MCF 10A (cell line): Measurements from ENCODE around the gene ZNF420. TPM values are rescaled to one million over a fixed set of nuclear protein-coding genes. Genes with fewer than 3 reads are reported as not detected.
A peak's percentile ranks its signal among the peaks of the same experiment; 100 is the strongest.

Source experiments
- BruUV-seq: library from RNA; stranded (reverse); fragments of 400-500 nt; replicated peaks from 2 replicates; lab custom pipeline; 2021; lab: Mats Ljungman, UMichigan
- CTCF ChIA-PET: fragments of 300-600 bp; sonication (Branson Sonifier 250); formaldehyde crosslinking; extraction: SDS; loops from one replicate; lab custom pipeline; 2021; ENCODE audit warnings: antibody characterized with exemption, inconsistent platforms; lab: Yijun Ruan, JAX
- POLR2A ChIA-PET: fragments of 300-600, 350-650 bp; sonication (Branson Sonifier 250); formaldehyde crosslinking; extraction: SDS; loops from one replicate; lab custom pipeline; 2020; ENCODE audit warnings: antibody characterized with exemption, inconsistent platforms; lab: Yijun Ruan, JAX
- DNase-seq: peaks from one replicate; pipeline ENCODE4 v3.0.0-alpha.2; 2018; ENCODE audit not compliant: unreplicated experiment
- H3K27ac Mint-ChIP-seq: one replicate; pipeline ENCODE4 v1.8.0; 2022; ENCODE audit warnings: mild to moderate bottlenecking, low read depth, mixed read lengths; ENCODE audit not compliant: unreplicated experiment
- H3K27me3 Mint-ChIP-seq: one replicate; pipeline ENCODE4 v1.8.0; 2022; ENCODE audit warnings: mixed read lengths; ENCODE audit not compliant: insufficient read depth, unreplicated experiment
- H3K36me3 Mint-ChIP-seq: one replicate; pipeline ENCODE4 v1.8.0; 2022; ENCODE audit warnings: mild to moderate bottlenecking, moderate library complexity, mixed read lengths; ENCODE audit not compliant: insufficient read depth, unreplicated experiment
- H3K4me1 Mint-ChIP-seq: one replicate; pipeline ENCODE4 v1.8.0; 2022; ENCODE audit warnings: mixed read lengths; ENCODE audit not compliant: insufficient read depth, unreplicated experiment
- H3K4me3 Mint-ChIP-seq: one replicate; pipeline ENCODE4 v1.8.0; 2022; ENCODE audit warnings: mild to moderate bottlenecking, moderate library complexity, mixed read lengths; ENCODE audit not compliant: unreplicated experiment
- H3K9me3 Mint-ChIP-seq: one replicate; pipeline ENCODE4 v1.8.0; 2022; ENCODE audit warnings: mixed read lengths; ENCODE audit not compliant: unreplicated experiment
- CTCF ChIP-seq: fragments of 200-600 bp; IDR thresholded peaks from one replicate; pipeline ENCODE4 v1.8.0; 2022; ENCODE audit warnings: antibody characterized with exemption, mild to moderate bottlenecking; ENCODE audit not compliant: unreplicated experiment
- intact Hi-C: fragments of 100-400 bp; cut with micrococcal nuclease; formaldehyde crosslinking; loops from 2 replicates; pipeline ENCODE4 v1.14.1; 2022
- total RNA-seq: library from RNA; stranded (reverse); gene quantifications from 2 replicates; pipeline ENCODE4 v1.2.3, GENCODE V29; 2022

The ZNF420 gene
- total RNA-seq, 1 experiment from 2014 or later, result 11.0 TPM

GRCh38 chr19:37172368-37173366, 94.4 kb downstream of the ZNF420 start, which contains the start of gene ZNF585A:
ZNF585A (minus strand) TSS chr19:37172695; CDS start chr19:37169910, 2,785 bp downstream.
- DNase-seq, result peak; percentile 96
- Mint-ChIP-seq H3K27me3 (no peaks in the 10 kb centered on the region), H3K4me3 (no peak within 1 kb of the TSS), H3K4me1 (no peaks in the 10 kb centered on the region), H3K27ac (no peak within 1 kb of the TSS), H3K9me3 (peaks cover 31% of the 10 kb centered on the region), H3K36me3 (peaks cover 29% of the 10 kb centered on the region)
- ChIA-PET CTCF (interaction anchor here (0.6 kb wide), 1 partner anchor 196 kb away, joined by 3 read pairs; no protein-coding TSS in a partner anchor), POLR2A (interaction anchor here (0.5 to 2.1 kb wide), 4 partner anchors 11 to 95 kb away, joined by 5 to 7 read pairs (median 7); partner anchors contain the start of genes ZNF383 and ZNF420)
- intact Hi-C loops, result loop anchor here (5.0 kb wide), 1 partner anchor 45 kb away; the partner anchor contains the start of gene ZNF383
- peak; percentile 11 for TF ChIP-seq CTCF
- BruUV-seq, result no TSS peak

Other genes starting within 250 kb of the ZNF420 start
- 8.2 and 8.7 TPM in 2 replicates for gene ZNF790, start 240.0 kb upstream of the ZNF420 start, total RNA-seq
- gene ZNF345, start 227.6 kb upstream of the ZNF420 start, total RNA-seq, result 1.1 and 2.0 TPM in 2 replicates
- 3.3 and 3.7 TPM in 2 replicates for gene ZNF829, start 162.1 kb upstream of the ZNF420 start, total RNA-seq
- gene ZNF568, start 162.1 kb upstream of the ZNF420 start, total RNA-seq, result 7.6 and 8.5 TPM in 2 replicates
- 6.1 and 10.4 TPM in 2 replicates for gene ZNF585A, start 94.3 kb downstream of the ZNF420 start, total RNA-seq
- gene ZNF585B, start 132.1 kb downstream of the ZNF420 start, total RNA-seq, result 14.5 and 16.9 TPM in 2 replicates
- gene ZNF383, start 139.8 kb downstream of the ZNF420 start, total RNA-seq, result 7.4 and 9.2 TPM in 2 replicates